K562 (cell line): Measurements from ENCODE around the gene TMEM132C. TPM values are rescaled to one million over a fixed set of nuclear protein-coding genes. Genes with fewer than 3 reads are reported as not detected.

Experiments
- ATAC-seq: fragments of 200-7000 bp; cut with Tn5 transposase; 3 replicates; pipeline ENCODE4 v1.9.1; 2020; ENCODE audit warnings: moderate library complexity
- BruUV-seq: library from RNA; stranded (reverse); fragments of 400-500 nt; replicated peaks from 2 replicates; lab custom pipeline; 2021; lab: Mats Ljungman, UMichigan
- CTCF ChIA-PET: fragments of 300-600 bp; formaldehyde crosslinking; extraction: SDS; loops from one replicate; lab custom pipeline; 2021; ENCODE audit warnings: low intra/inter-chr PET ratio; lab: Yijun Ruan, JAX
- POLR2A ChIA-PET: fragments of 300-600, 350-650 bp; sonication (Branson Sonifier 250); formaldehyde crosslinking; extraction: SDS; loops from one replicate; lab custom pipeline; 2021; ENCODE audit warnings: antibody characterized with exemption, inconsistent platforms; lab: Yijun Ruan, JAX
- DNase-seq, 4 experiments: peaks; one replicate each; pipeline versions ENCODE4 v3.0.0 to v3.0.0-alpha.2; 2011 to 2018; ENCODE audit warnings: low spot score in 3 of 4, mixed read lengths in 3 of 4; ENCODE audit errors: extremely low read depth in 1 of 4
- FAIRE-seq: peaks from 2 replicates; lab custom pipeline; 2011; peaks lifted over from hg19 to GRCh38; lab: Jason Lieb, UNC
- H2AFZ ChIP-seq: 2 replicates; pipeline ENCODE4 v1.6.0; 2011; ENCODE audit warnings: low read depth, low read length, control low read depth, inconsistent platforms
- H3K27ac ChIP-seq: fragments of 200-600 bp; 3 replicates; pipeline ENCODE4 v1.8.0; 2011; ENCODE audit warnings: low read depth, mild to moderate bottlenecking, control low read depth, inconsistent platforms, low read length, moderate library complexity, mixed read lengths; ENCODE audit errors: extremely low read depth
- H3K27me3 ChIP-seq, 2 experiments: fragments of 300-600 bp in 1 of 2; 2 replicates in 1 of 2; 3 replicates in 1 of 2; pipeline versions ENCODE4 v1.6.0 to v1.8.0; 2011; ENCODE audit warnings: inconsistent platforms in 2 of 2, low read length in 2 of 2, mild to moderate bottlenecking in 1 of 2, mixed read lengths in 1 of 2, moderate library complexity in 1 of 2; ENCODE audit not compliant: control insufficient read depth in 2 of 2, insufficient read depth in 2 of 2
- H3K36me3 ChIP-seq: fragments of 300-600 bp; 3 replicates; pipeline ENCODE4 v1.8.0; 2011; ENCODE audit warnings: mild to moderate bottlenecking, low read length, inconsistent platforms; ENCODE audit not compliant: control insufficient read depth, insufficient read depth
- H3K4me1 ChIP-seq, 2 experiments: fragments of 200-600 bp in 1 of 2; replicated peaks in 1 of 2; 2 replicates in 1 of 2; 3 replicates in 1 of 2; pipeline versions ENCODE4 v1.5.1 to v1.8.0; 2011; ENCODE audit warnings: inconsistent platforms in 2 of 2, low read length in 2 of 2, mild to moderate bottlenecking in 1 of 2, mixed read lengths in 1 of 2, moderate library complexity in 1 of 2; ENCODE audit not compliant: control insufficient read depth in 2 of 2, insufficient read depth in 2 of 2
- H3K4me2 ChIP-seq: 2 replicates; pipeline ENCODE4 v1.6.1; 2011; ENCODE audit warnings: low read length, control low read depth, inconsistent platforms, mixed read lengths; ENCODE audit not compliant: insufficient read depth
- H3K4me3 ChIP-seq: fragments of 200-600 bp; sonication (generic), shearing (Covaris generic); 2 replicates; pipeline ENCODE4 v1.5.1; 2016; ENCODE audit warnings: control low read depth, inconsistent platforms
- H3K79me2 ChIP-seq: fragments of 200-600 bp; 3 replicates; pipeline ENCODE4 v1.8.0; 2011; ENCODE audit warnings: low read length, inconsistent platforms; ENCODE audit not compliant: control insufficient read depth, insufficient read depth
- H3K9ac ChIP-seq, 2 experiments: 2 replicates each; pipeline versions ENCODE4 v1.6.0 to v1.6.1; 2011; ENCODE audit warnings: low read depth in 2 of 2, low read length in 2 of 2, control low read depth in 1 of 2, inconsistent platforms in 1 of 2, mild to moderate bottlenecking in 1 of 2, mixed read lengths in 1 of 2; ENCODE audit not compliant: insufficient read depth in 1 of 2
- H3K9me1 ChIP-seq: one replicate; pipeline ENCODE4 v1.6.0; 2011; ENCODE audit warnings: inconsistent platforms, mild to moderate bottlenecking, low read length, moderate library complexity; ENCODE audit not compliant: control insufficient read depth, insufficient read depth
- H3K9me3 ChIP-seq: replicated peaks from 2 replicates; pipeline ENCODE4 v1.5.1; 2011; ENCODE audit warnings: low read depth, low read length, inconsistent platforms; ENCODE audit not compliant: control insufficient read depth, insufficient read depth
- H4K20me1 ChIP-seq: replicated peaks from 2 replicates; pipeline ENCODE4 v1.6.1; 2011; ENCODE audit warnings: low read length, inconsistent platforms, mixed read lengths; ENCODE audit not compliant: control insufficient read depth, insufficient read depth
- ELF1 ChIP-seq: fragments of 200-800 bp; sonication (Bioruptor generic); IDR thresholded peaks from 2 replicates; pipeline ENCODE4 v1.6.1; 2016; ENCODE audit warnings: missing genetic modification characterization, missing compliant biosample characterization
- MXI1 ChIP-seq: IDR thresholded peaks from 2 replicates; pipeline ENCODE4 v1.6.1; 2011; ENCODE audit warnings: low read depth, mild to moderate bottlenecking, improper control_type of control experiment, low read length
- MYC ChIP-seq, 2 experiments: fragments of 250-450 bp in 1 of 2; sonication (Bioruptor Pico) in 1 of 2; IDR thresholded peaks; 2 replicates each; pipeline versions ENCODE4 v1.5.1 to v1.6.1; 2012 to 2021; ENCODE audit warnings: low read depth in 2 of 2, borderline replicate concordance in 1 of 2, improper control_type of control experiment in 1 of 2, low read length in 1 of 2, mild to moderate bottlenecking in 1 of 2, moderate library complexity in 1 of 2
- YY1 ChIP-seq, 3 experiments: IDR thresholded peaks; 2 replicates each; pipeline ENCODE4 v1.6.1; 2011; ENCODE audit warnings: low read length in 2 of 3, mild to moderate bottlenecking in 2 of 3, moderate library complexity in 2 of 3, borderline replicate concordance in 1 of 3, control low read depth in 1 of 3, low read depth in 1 of 3; ENCODE audit not compliant: insufficient read depth in 3 of 3, insufficient replicate concordance in 2 of 3, control insufficient read depth in 1 of 3, insufficient read length in 1 of 3; ENCODE audit errors: extremely low read depth in 1 of 3
- ZFP1 ChIP-seq: fragments of 450-650 bp; formaldehyde crosslinking; IDR thresholded peaks from 2 replicates; pipeline ENCODE4 v1.4.0; 2020; ENCODE audit warnings: mild to moderate bottlenecking, mixed read lengths
- ZNF583 ChIP-seq: fragments of 250-450 bp; sonication (Bioruptor Pico); IDR thresholded peaks from 2 replicates; pipeline ENCODE4 v1.4.0; 2020
- WGBS: fragments of 100-300 bp; shearing (Covaris generic); methylation state at CpG from one replicate; pipeline ENCODE4 v1.1.6; 2016; ENCODE audit warnings: low coverage, mixed read lengths; ENCODE audit not compliant: insufficient coverage; ENCODE audit errors: missing lambda C conversion rate; 5-methylcytosine and 5-hydroxymethylcytosine counted together
- in situ Hi-C: fragments of 300-500 bp; cut with MboI; formaldehyde crosslinking; loops from 4 replicates; pipeline ENCODE4 v1.15.0; 2018; ENCODE audit warnings: inconsistent platforms, mixed read lengths
- intact Hi-C: fragments of 100-400 bp; cut with micrococcal nuclease; formaldehyde crosslinking; loops from 2 replicates; pipeline ENCODE4 v1.14.2; 2022
- polyA plus RNA-seq, 8 experiments: library from polyadenylated mRNA; depleted of rRNA in 4 of 8; stranded (reverse) in 5 of 8; unstranded in 3 of 8; fragments of >200 nt; fragmentation: Nextera tagmentation in 2 of 8; fragmentation: Illumina TruSeq in 1 of 8; extraction: Ambion mirVana in 2 of 8; extraction: Trizol in 1 of 8; gene quantifications; 2 replicates each; pipeline versions ENCODE4 v1.2.1 to v1.2.3, GENCODE V29; 2011 to 2014; ENCODE audit warnings: inconsistent platforms in 1 of 8, missing spikeins in 1 of 8
- total RNA-seq, 7 experiments: library from RNA; depleted of rRNA in 6 of 7; stranded (reverse); fragments of >200 nt in 6 of 7; fragmentation: Illumina TruSeq in 2 of 7; extraction: Trizol in 2 of 7; gene quantifications; 2 replicates each; pipeline versions ENCODE4 v1.2.1 to v1.2.3, GENCODE V29; 2011 to 2021; ENCODE audit warnings: low replicate concordance in 1 of 7
- TF ChIP-seq, protein P1 (sequence below): fragments of 450-650 bp; formaldehyde crosslinking; IDR thresholded peaks from 2 replicates; pipeline ENCODE4 v1.4.0; 2022; ENCODE audit warnings: missing genetic modification characterization

TMEM132C gene
- total and polyA plus RNA-seq, 9 of the 15 experiments (the other 6 are each of a cell fraction or from before 2014, with no cell fraction given) = not detected

GRCh38 chr12:128316078-128316477 is 49.1 kb downstream of the TMEM132C start:
- TF ChIP-seq ELF1 (tag) (no peak), YY1 (IDR thresholded peaks at IDR 0.05; ENCODE audit: borderline replicate concordance in 1 of 3, control insufficient read depth in 1 of 3, extremely low read depth in 1 of 3, insufficient read depth in 3 of 3, insufficient read length in 1 of 3, insufficient replicate concordance in 2 of 3, low read depth in 1 of 3, low read length in 2 of 3) (no peak), ZNF583 (CRISPR knock-in tag) (no peak), MYC (IDR thresholded peaks at IDR 0.05; ENCODE audit: low read depth, low read length) (no peak), MYC (CRISPR knock-in tag; IDR thresholded peaks at IDR 0.05; ENCODE audit: borderline replicate concordance, low read depth) (no peak), MXI1 (no peak), ZFP1 (CRISPR knock-in tag) (no peak)
- TF ChIP-seq, protein P1, sequence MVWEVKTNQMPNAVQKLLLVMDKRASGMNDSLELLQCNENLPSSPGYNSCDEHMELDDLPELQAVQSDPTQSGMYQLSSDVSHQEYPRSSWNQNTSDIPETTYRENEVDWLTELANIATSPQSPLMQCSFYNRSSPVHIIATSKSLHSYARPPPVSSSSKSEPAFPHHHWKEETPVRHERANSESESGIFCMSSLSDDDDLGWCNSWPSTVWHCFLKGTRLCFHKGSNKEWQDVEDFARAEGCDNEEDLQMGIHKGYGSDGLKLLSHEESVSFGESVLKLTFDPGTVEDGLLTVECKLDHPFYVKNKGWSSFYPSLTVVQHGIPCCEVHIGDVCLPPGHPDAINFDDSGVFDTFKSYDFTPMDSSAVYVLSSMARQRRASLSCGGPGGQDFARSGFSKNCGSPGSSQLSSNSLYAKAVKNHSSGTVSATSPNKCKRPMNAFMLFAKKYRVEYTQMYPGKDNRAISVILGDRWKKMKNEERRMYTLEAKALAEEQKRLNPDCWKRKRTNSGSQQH (CRISPR knock-in tag) = no peak
- Histone ChIP-seq H3K9ac (no peak overlapping the region), H3K4me3 (no peak overlapping the region), H2AFZ (no peak overlapping the region), H3K79me2 (no peaks in the 10 kb centered on the region), H3K9me3 (no peaks in the 10 kb centered on the region), H3K27me3 (peaks cover 3 to 17% of the 10 kb centered on the region in 2 experiments; a peak in 4 of 5 replicates), H3K36me3 (no peaks in the 10 kb centered on the region), H3K9me1 (no peaks in the 10 kb centered on the region), H4K20me1 (no peaks in the 10 kb centered on the region; the same call in 1 of the 2 replicates), H3K27ac (no peak overlapping the region), H3K4me2 (no peak overlapping the region), H3K4me1 (peaks cover 0 to 3% of the 10 kb centered on the region in 2 experiments; a peak in 1 of 5 replicates)
- no peak for DNase-seq
- FAIRE-seq = no peak
- ChIA-PET POLR2A (interaction anchor here (0.6 kb wide), 1 partner anchor 89 kb away, joined by 3 read pairs; no protein-coding TSS in a partner anchor), CTCF (no interaction called here)
- in situ Hi-C loops = no loop called here
- BruUV-seq = no TSS peak
- WGBS = 0% methylated on average over 6 of the region's 6 CpGs
- no peak for ATAC-seq
- intact Hi-C loops = no loop called here
